Duodenal mucosa (tissue), 2 donors: ENCODE data around the gene ZNF22.
A peak's percentile ranks its signal among the peaks of the same experiment; 100 is the strongest.

Experiments used
- H3K27ac ChIP-seq: one replicate; pipeline ENCODE4 v1.7.0; 2013; ENCODE audit warnings: low read depth, low read length
- H3K27me3 ChIP-seq, 2 donors: one replicate each; pipeline ENCODE4 v1.7.0; 2013; ENCODE audit warnings: low read length in 2 of 2, control low read depth in 1 of 2; ENCODE audit not compliant: insufficient read depth in 2 of 2, control insufficient read depth in 1 of 2
- H3K36me3 ChIP-seq, 2 donors: one replicate each; pipeline ENCODE4 v1.7.0; 2013; ENCODE audit warnings: low read length in 2 of 2, control low read depth in 1 of 2; ENCODE audit not compliant: insufficient read depth in 2 of 2, control insufficient read depth in 1 of 2
- H3K4me1 ChIP-seq, 2 donors: one replicate each; pipeline ENCODE4 v1.7.0; 2013; ENCODE audit warnings: low read length in 2 of 2, control low read depth in 1 of 2; ENCODE audit not compliant: insufficient read depth in 2 of 2, control insufficient read depth in 1 of 2
- H3K4me3 ChIP-seq, 2 donors: one replicate each; pipeline ENCODE4 v1.7.0; 2013; ENCODE audit warnings: low read length in 2 of 2, low read depth in 1 of 2
- H3K9ac ChIP-seq, 2 donors: one replicate each; pipeline ENCODE4 v1.7.0; 2013; ENCODE audit warnings: low read length in 2 of 2, low read depth in 1 of 2
- H3K9me3 ChIP-seq, 2 donors: one replicate each; pipeline ENCODE4 v1.7.0; 2013; ENCODE audit warnings: low read length in 2 of 2, control low read depth in 1 of 2; ENCODE audit not compliant: control insufficient read depth in 1 of 2

ZNF22 gene

DNA sequence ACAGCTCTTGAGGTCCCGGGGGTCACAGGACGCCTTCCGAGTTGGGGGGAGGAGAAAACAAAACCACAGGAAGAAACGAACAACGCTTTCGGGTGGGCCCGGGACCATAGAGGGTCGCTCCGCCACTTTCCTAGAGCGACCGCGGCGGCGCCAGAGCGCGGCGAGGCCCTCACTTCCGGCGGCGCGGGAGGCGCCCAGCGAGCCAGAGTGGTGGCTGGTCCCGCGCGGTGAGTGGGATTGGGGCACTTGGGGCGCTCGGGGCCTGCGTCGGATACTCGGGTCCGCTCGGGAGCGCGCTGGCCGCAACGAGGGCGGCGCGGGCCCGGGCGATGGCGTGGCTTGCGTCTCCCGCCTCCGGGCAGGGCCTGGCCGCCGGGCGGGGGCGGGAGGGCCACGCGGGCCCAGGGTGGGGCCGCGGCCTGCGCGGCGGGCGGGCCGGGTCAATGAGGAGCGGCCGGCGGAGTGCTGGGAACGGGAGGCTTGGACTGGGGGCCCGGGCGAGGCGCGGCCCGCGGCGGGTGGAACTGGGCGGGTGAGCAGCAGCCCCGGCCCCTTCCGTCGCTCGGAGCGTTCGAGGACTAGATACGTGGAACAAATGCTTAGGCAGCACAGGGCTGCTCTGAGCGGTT lies at the start of gene ZNF22:
TSS of gene ZNF22 (plus strand) at position 172 of the 629 bp plus-strand sequence. CDS start 2,446 bp downstream, outside the sequence.
- Histone ChIP-seq H3K27ac (peak within 1 kb of the TSS; percentile 92), H3K4me1 (peaks cover 24 to 29% of the 10 kb centered on the region in 2 donors), H3K27me3 (no peaks in the 10 kb centered on the region), H3K9ac (peak within 1 kb of the TSS; percentile 87 to 91), H3K36me3 (peaks cover 3 to 9% of the 10 kb centered on the region in 2 donors), H3K9me3 (no peaks in the 10 kb centered on the region), H3K4me3 (peak within 1 kb of the TSS; percentile 86 to 90)

GRCh38 chr10:44951576-44952226 lies 49.0 kb upstream of the ZNF22 start:
- no peak overlapping the region for H3K9ac ChIP-seq

DNA sequence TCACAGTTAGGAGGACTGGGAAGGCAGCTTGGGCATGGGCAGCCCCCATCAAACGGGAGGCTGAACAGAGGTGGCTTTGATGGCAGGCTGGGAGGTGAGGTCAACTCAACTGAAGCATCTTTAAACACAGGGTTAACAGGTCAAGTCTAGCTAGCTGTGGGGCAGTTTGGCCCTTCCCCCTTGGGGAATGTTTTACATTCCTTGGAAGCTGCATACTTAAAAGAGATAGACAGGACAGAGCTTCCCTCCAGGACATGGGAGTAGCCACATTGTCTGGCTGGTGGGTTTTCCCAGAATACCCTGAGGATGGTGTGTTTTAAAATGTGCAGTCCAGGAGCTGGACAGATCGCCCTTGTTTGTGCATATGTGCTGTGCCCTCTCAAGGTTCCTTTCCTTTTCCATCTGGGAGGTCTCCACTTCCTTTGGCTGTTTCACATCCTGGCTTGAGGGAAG lies 47.9 kb upstream of the ZNF22 start:
- no peak overlapping the region for H3K27ac ChIP-seq
- H3K4me1 ChIP-seq, result peaks cover 28 to 34% of the 10 kb centered on the region in 2 donors
- peaks cover 0 to 15% of the 10 kb centered on the region in 2 donors for H3K36me3 ChIP-seq
- H3K27me3 ChIP-seq, result no peaks in the 10 kb centered on the region
- no peaks in the 10 kb centered on the region for H3K9me3 ChIP-seq
- H3K4me3 ChIP-seq, result no peak overlapping the region
- H3K9ac ChIP-seq, result no peak overlapping the region

More at GRCh38 chr10:44951576-44952226, 49.0 kb upstream of the ZNF22 start:
- H3K27me3 ChIP-seq, result no peaks in the 10 kb centered on the region
- H3K27ac ChIP-seq, result no peak overlapping the region
- H3K9me3 ChIP-seq, result no peaks in the 10 kb centered on the region
- no peak overlapping the region for H3K4me3 ChIP-seq
- peaks cover 0 to 12% of the 10 kb centered on the region in 2 donors for H3K36me3 ChIP-seq
- peaks cover 26 to 27% of the 10 kb centered on the region in 2 donors for H3K4me1 ChIP-seq

GRCh38 chr10:44954042-44954441 lies 46.7 kb upstream of the ZNF22 start:
- no peak overlapping the region for H3K4me3 ChIP-seq
- H3K27me3 ChIP-seq, result no peaks in the 10 kb centered on the region
- H3K27ac ChIP-seq, result no peak overlapping the region
- peaks cover 0 to 15% of the 10 kb centered on the region in 2 donors for H3K36me3 ChIP-seq
- no peak overlapping the region for H3K9ac ChIP-seq
- H3K9me3 ChIP-seq, result no peaks in the 10 kb centered on the region
- H3K4me1 ChIP-seq, result peaks cover 30 to 37% of the 10 kb centered on the region in 2 donors

DNA sequence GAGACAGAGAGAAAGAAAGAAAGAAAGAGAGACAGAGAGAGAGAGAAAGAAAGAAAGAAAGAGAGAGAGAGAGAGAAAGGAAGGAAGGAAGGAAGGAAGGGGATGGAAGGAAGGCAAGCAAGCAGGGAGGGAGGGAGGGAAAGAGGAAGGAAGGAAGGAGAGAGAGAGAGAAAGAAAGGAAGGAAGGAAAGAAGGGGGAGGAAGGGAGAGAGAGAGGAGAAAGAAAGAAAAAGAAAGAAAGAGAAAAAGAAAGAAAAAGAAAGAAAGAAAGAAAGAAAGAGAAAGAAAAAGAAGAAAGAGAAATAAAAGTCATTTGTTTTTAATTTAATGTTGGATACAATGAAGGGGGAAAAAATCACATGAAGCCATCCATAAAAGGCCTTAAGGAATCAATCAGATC lies 45.8 kb upstream of the ZNF22 start:
- H3K9me3 ChIP-seq, result no peaks in the 10 kb centered on the region
- no peaks in the 10 kb centered on the region for H3K27me3 ChIP-seq
- H3K36me3 ChIP-seq, result peaks cover 0 to 15% of the 10 kb centered on the region in 2 donors
- H3K27ac ChIP-seq, result no peak overlapping the region
- peaks cover 24 to 28% of the 10 kb centered on the region in 2 donors for H3K4me1 ChIP-seq
- H3K4me3 ChIP-seq, result no peak overlapping the region
- H3K9ac ChIP-seq, result no peak overlapping the region

- H3K27ac ChIP-seq, result no peak overlapping the region
- H3K4me3 ChIP-seq, result no peak overlapping the region
- no peaks in the 10 kb centered on the region for H3K27me3 ChIP-seq
- peaks cover 22 to 23% of the 10 kb centered on the region in 2 donors for H3K4me1 ChIP-seq
- no peak overlapping the region for H3K9ac ChIP-seq
- H3K36me3 ChIP-seq, result peaks cover 0 to 15% of the 10 kb centered on the region in 2 donors
- no peaks in the 10 kb centered on the region for H3K9me3 ChIP-seq
Measured at GRCh38 chr10:44955413-44956070, 45.2 kb upstream of the ZNF22 start.

- H3K9me3 ChIP-seq, result no peaks in the 10 kb centered on the region
- peaks cover 25 to 26% of the 10 kb centered on the region in 2 donors for H3K4me1 ChIP-seq
- H3K36me3 ChIP-seq, result peaks cover 0 to 15% of the 10 kb centered on the region in 2 donors
- H3K27me3 ChIP-seq, result no peaks in the 10 kb centered on the region
- no peak overlapping the region for H3K27ac ChIP-seq
- no peak overlapping the region for H3K4me3 ChIP-seq
- H3K9ac ChIP-seq, result no peak overlapping the region
Measured at GRCh38 chr10:44956226-44956625, 44.5 kb upstream of the ZNF22 start.

DNA sequence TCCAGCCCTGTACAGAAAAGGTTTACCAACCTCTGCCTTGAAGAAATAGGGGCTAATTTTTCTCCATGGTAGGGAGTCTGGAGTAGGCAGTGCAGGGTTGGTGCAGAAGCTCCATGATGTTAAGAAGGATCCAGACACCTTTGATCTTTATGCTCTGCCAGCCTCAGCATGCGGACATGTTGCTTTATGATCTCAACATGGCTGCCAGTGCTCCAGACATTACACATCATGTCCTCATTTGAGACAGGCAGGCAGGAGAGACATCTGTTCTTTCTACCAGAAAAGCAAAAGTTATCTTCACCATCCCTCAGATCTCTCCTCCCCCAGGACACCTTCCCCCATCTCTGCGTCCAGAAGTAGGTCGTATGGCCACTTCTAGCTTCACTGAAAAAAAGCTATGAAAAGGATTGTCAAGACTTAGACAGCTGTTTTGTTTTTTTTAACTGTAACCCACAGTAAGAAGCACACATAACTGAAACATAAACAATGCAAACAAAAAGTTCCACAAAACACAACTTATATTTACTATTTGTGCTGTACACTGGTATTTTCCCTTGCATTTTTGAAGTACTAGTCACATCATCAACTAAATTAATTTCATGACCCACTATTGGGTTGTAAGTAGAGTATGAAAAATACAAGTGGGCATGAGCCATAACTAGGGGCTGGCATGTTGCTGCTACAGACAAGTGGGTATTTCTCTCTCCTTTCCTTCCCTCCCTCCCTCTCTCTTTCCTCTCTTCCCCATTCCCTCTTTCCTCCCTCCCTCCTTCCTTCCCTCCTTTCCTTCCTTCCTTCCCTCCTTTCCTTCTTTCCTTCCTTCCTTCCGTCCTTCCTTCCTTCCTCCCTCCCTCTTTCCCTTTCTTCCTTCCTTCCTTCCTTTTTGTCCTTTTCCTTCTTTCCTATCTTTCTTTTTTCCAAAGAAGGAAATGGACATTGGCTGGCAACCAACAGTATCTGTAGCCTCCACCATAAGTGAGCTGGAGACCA lies 43.7 kb upstream of the ZNF22 start:
- H3K4me3 ChIP-seq, result peak overlapping the region in 1 of 2 donors; percentile 86
- peaks cover 0 to 15% of the 10 kb centered on the region in 2 donors for H3K36me3 ChIP-seq
- H3K27ac ChIP-seq, result no peak overlapping the region
- H3K27me3 ChIP-seq, result no peaks in the 10 kb centered on the region
- no peaks in the 10 kb centered on the region for H3K9me3 ChIP-seq
- H3K4me1 ChIP-seq, result peaks cover 32 to 34% of the 10 kb centered on the region in 2 donors
- no peak overlapping the region for H3K9ac ChIP-seq

DNA sequence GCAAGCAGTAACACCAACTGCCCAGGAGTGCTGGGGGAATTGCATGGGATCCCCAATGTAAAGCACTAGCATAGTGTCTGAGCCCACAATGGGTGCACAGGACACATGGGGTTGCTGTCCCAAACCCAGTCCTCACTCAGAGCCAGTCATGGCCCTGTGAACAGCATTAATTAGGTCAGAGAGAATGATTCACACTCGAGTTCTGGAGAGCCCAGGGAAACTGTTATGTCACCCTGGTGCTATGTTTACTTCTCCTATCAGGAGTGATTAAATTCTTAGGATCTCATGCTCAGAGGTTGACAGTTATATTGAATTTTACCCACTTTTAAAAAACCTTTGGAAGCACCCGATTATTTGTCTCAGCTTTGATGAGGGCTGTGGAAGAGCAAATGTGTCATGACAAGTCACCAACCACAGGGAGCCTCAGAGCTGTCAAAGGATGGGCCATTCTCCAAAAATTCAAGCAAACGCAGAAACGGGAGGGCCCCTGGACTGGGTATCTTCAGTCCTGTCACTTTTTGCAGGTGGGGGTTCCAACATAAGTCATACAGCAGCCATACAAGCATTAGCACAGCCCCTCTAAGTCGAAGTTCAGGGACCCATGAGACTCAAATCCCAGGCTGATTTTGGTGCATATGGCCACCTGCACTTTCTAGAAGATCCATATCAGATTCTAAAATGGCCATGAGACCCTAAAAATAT lies 42.4 kb upstream of the ZNF22 start:
- H3K4me1 ChIP-seq, result peaks cover 45 to 47% of the 10 kb centered on the region in 2 donors
- peak overlapping the region; percentile 82 to 86 for H3K4me3 ChIP-seq
- peaks cover 0 to 15% of the 10 kb centered on the region in 2 donors for H3K36me3 ChIP-seq
- no peaks in the 10 kb centered on the region for H3K27me3 ChIP-seq
- H3K9me3 ChIP-seq, result no peaks in the 10 kb centered on the region
- H3K9ac ChIP-seq, result peak overlapping the region; percentile 33 to 80
- peak overlapping the region; percentile 79 for H3K27ac ChIP-seq
